Activated CD4-positive, alpha-beta T cell treated with anti-CD3 and anti-CD28 coated beads for 24 hours (primary cell): ENCODE results near the gene AMZ1.
"Not testable (repeated sequence)": the region's sequence is repeated elsewhere in the genome, so short reads cannot be mapped to it uniquely, and the experiment has no call there.

Experiments
- DNase-seq, 2 donors: peaks; one replicate each; pipeline ENCODE4 v3.0.0-alpha.2; 2020; ENCODE audit warnings: low read depth in 2 of 2

Gene AMZ1

GRCh38 chr7:2691011-2691707, 3.2 kb downstream of the AMZ1 start:
- no peak for DNase-seq

- not testable (repeated sequence) for DNase-seq
These were observed 4.0 kb downstream of the AMZ1 start for GRCh38 chr7:2691932-2692439.

- no peak for DNase-seq
These were observed 4.5 kb downstream of the AMZ1 start for GRCh38 chr7:2692543-2692942.

- DNase-seq, result not testable (repeated sequence)
These were observed 5.6 kb downstream of the AMZ1 start for GRCh38 chr7:2693420-2694121.

- DNase-seq, result not testable (repeated sequence)
These were observed 6.1 kb downstream of the AMZ1 start for GRCh38 chr7:2694122-2694436.

GRCh38 chr7:2698581-2699288, 10.7 kb downstream of the AMZ1 start:
- DNase-seq, result peak in 1 of 2 donors; percentile 38

- no peak for DNase-seq
These were observed 11.3 kb downstream of the AMZ1 start for GRCh38 chr7:2699289-2699620.

GRCh38 chr7:2700141-2700850, 12.3 kb downstream of the AMZ1 start:
- no peak for DNase-seq

- no peak for DNase-seq
These were observed 13.4 kb downstream of the AMZ1 start for GRCh38 chr7:2701424-2701823.

GRCh38 chr7:2701832-2702593, 14.0 kb downstream of the AMZ1 start:
- no peak for DNase-seq

- DNase-seq, result no peak
These were observed 14.6 kb downstream of the AMZ1 start for GRCh38 chr7:2702594-2702957.

- no peak for DNase-seq
These were observed 17.5 kb downstream of the AMZ1 start for GRCh38 chr7:2705371-2706096.

- DNase-seq, result no peak
These were observed 18.7 kb downstream of the AMZ1 start for GRCh38 chr7:2706685-2707126.

- no peak for DNase-seq
These were observed 19.5 kb downstream of the AMZ1 start for GRCh38 chr7:2707481-2707880.

- DNase-seq, result no peak
These were observed 20.0 kb downstream of the AMZ1 start for GRCh38 chr7:2708041-2708440.

- DNase-seq, result no peak
These were observed 20.7 kb downstream of the AMZ1 start for GRCh38 chr7:2708547-2709310.

GRCh38 chr7:2709553-2710285, 21.7 kb downstream of the AMZ1 start:
- DNase-seq, result peak; percentile 63 to 71

GRCh38 chr7:2710286-2710655, 22.3 kb downstream of the AMZ1 start:
- peak in 1 of 2 donors; percentile 29 for DNase-seq

GRCh38 chr7:2710901-2711551, 23.0 kb downstream of the AMZ1 start:
- no peak for DNase-seq
